HG03139 (cell line): ENCODE measurements around the gene SNRPD3.

Experiments used
- ATAC-seq: cut with Tn5 transposase; IDR thresholded peaks from one replicate; pipeline ENCODE4 v1.9.1; 2021; ENCODE audit not compliant: unreplicated experiment

SNRPD3 gene

DNA sequence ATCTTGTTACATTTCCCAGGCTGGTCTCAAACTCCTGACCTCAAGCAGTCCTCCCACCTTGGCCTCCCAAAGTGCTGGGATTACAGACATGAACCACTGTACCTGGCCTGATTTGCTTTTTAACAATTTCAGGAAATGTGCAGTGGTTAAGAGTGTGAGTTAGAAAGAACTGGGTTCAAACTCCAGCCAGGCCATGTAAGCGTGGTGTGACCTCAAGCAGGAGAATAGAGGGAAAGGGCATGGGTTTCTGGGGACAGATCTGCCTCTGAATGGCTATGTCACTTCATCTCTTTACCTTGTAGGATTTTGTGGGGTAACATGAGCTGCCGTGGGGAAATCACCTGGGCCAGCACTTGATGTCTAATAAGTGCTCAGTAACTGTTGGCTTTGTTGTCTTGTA is 9.3 kb downstream of the SNRPD3 start:
- ATAC-seq: no peak

DNA sequence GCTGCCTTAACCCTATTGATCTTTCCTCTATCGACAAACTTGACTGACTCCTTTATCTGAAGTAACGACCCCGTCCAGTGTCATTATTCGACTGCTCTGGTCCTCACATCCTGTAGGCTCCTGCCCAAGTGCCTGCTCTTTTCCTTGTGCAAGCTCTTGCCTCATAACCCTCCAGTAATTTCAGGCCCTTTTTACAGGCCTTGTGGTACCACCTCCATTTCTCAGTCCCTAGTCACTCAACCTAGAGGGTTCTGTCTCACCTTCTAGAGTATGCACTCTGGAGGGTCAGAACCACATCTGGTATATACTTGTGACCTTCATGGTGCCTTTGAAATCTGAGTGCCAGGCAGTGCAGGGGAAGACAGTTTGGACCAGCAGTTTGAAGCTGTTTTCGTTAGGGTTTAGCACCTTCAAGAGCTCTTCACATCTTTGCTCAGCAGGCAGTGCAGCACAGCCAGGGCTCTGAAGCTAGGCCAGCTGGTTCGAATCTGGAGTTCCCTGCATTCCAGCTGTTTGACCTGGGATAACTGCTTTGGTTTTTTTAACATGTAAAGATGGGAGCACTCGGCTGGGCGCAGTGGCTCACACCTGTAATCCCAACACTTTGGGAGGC is 11.2 kb downstream of the SNRPD3 start:
- no peak for ATAC-seq

DNA sequence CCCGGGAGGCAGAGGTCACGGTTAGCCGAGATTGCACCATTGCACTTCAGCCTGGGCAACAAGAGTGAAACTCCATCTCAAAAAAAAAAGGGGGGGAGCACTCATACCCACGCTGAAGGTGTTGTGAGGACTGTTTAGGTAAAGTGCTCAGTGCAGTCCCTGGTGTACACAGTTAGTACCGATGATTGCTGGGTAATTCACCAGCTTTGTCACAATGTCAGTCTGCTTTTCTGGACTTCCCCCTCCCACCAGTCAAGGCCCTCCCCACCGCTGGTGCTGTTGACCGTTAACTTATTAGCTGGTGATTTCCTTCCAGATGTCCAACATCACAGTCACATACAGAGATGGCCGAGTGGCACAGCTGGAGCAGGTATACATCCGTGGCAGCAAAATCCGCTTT is 11.9 kb downstream of the SNRPD3 start:
- ATAC-seq: no peak

DNA sequence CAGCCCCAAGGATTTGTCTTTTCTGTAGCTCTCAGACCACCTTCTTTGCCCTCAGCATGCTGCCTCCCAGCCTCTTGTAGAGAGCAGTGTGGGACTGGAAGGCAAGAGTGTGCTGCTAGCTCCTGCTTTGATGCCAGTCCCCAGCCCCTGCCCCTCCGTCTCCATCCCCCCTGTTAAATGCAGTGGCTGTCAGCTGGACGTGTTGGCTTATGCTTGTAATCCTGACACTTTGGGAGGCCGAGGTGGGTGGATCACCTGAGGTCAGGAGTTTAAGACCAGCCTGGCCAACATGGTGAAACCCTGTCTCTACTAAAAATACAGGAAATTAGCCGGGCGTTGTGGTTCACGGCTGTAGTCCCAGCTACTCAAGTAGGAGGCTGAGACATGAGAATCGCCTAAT is 15.5 kb downstream of the SNRPD3 start:
- no peak for ATAC-seq

DNA sequence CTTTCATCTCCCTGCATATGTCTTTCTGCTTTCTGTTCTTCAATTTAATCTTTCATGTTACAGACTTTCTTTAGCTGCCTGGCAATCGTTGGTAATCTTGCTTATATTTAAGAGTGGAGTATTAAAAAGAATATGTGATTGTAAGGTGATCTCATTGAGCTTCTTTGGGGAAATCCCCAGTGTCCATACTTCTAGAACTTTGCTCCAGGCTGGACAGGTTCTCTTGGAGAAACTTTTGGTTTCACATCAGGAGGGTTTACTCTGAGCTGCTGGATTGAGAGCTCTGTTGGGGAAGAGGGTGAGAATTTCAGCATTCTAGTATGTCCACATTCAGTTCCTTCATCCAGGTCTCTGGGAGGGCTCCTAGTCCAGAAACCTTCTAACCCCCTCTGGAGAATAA is 21.0 kb downstream of the SNRPD3 start:
- ATAC-seq: no peak

DNA sequence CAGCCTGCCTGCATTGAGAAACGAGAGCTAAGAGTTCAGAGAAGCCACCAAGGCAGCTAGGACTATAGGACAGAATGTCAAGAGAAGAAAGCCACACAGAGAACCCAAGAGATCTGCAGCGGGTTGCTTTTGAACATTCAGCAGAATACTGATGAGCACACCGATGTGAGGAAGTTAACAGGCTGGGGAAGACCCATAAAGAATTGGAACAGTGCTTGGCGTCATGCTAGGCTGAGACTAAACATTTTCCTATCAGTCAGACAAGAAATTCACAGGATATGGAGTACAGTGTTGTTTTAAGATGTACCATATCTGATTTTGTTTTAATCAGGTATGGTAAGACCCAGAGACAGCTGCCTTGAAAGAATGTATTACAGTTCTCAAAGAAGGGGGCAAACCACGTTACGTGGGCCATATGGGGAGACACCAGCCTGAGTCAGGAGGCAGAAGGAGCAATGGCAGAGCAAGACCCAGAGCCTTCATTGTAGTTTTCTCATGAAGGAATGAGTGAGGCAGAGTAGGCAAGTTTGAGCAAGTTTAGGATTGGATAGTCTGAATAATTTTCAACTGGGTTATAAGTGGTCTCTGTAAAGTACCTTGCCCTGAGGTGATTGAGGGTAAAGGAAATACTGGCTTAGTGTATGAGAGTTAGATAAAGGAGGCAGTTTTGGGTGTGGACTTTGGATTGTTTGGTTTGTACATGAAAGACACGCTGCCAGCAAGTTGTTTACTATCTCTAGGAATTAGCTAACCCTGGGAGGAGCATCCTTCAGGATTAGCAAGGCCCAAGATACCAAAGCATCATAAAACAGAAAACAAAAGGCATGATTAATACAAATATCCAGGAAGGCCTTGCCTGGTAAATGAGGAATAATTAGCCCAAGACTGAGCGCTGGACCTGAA is 22.8 kb downstream of the SNRPD3 start:
- ATAC-seq: no peak

DNA sequence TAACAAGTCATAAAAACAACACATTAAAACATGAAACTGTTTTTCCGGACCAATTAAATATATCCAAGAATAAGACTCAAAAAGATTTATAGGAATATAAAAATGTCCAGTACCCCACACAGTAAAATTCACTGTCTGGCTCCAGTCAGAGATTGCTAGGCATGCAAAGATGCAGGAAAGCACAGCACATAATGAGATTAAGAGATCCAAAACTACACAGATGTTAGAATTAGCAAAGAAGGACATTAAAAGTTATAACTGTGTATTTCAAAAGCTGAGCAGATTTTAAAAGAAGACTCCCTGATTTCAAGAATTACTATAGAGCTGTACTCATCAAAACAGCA is 23.4 kb downstream of the SNRPD3 start:
- no peak for ATAC-seq

DNA sequence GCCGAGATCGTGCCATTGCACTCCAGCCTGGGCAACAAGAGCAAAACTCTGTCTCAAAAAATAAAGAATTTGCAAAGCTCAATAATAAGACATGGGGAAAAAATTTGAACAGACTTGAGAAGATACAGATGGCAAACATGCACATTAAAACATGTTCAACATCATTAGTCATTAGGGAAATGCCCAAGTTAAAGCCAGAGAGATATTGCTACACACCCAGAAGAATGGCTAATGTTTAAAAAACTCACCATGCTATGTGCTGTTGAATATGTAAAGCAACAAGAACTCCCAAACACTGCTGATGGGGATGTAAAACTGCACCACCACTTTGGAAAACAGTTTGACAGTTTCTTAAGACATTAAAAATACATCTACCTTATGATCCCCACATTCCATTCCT is 24.5 kb downstream of the SNRPD3 start:
- ATAC-seq: no peak

DNA sequence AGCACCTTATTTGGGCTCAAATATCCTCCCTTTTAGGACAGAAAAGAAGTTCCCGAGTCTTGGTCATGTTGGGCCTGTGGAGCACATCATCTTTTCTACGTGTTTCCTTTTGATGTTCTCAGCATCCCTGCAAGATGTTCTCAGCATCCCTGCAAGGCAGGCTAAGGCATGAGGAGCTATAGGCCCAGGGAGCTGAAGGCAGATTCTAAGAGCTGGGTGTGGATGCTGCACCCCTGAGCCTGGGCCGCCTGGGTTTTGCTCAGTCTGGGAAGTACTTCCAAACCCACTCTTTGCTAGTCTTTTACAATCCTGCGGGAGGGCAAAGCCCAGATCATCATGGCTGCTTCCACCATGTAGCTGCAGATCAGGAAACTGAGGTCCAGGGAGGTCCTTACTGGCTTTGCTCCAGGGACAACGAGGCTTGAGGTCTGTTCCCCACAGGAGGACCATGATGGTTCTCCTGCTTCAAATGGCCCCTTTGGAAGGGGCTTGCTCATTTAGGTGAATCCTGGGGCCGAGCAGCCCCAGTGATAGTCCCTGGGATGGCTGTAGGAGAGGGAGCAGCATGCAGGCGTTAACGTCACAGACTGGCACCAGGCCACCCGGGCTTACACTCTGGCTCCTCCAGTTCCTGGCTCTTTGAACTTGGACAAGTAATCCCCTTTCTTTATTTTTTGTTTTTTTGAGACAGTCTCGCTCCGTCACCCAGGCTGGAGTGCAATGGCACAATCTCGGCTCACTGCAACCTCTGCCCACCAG is 26.4 kb downstream of the SNRPD3 start:
- ATAC-seq: no peak

DNA sequence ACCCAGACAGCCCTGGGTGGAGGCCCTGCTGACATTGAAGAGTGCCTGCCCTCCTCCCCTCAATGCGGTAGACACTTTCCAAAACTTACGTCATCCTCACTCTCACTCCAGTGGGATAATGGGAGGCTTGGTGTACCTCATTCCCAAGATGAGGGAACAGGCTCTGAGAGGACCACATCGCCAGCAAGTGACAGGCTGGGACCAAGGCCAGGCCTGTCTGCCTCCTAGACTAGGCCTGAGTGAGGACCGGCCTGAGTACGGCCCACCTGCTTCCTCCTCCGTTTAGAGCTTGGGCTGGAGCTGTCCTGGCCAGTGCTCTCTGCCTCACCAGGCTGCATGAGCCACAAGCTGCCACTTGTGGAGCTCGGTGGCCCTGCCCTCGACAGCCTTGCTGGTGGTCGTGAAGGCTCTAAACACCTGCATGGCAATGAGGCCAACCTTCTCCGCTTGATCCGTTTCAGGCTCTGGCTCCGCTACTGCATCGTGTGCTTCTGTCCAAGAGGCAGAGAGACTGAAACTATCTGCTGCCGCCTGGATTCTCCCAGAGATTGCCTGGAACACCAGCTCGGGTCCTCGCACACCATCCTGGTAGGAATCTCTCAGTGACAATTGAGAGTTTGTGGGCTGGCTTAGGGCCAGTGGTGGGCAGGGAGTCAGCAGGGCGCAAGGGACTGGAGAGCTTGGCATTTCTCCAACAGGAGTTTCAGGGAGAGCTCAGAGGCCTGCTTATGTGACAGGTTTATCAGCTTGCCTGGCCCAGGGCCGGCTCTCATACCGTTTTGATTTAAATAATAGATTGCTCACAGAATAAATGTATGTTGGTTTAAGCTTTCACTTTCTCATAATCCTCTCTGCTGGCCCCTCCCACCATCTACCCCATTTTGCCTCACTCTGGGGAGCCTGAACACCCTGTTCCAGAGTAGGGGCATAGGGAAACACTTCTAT is 27.7 kb downstream of the SNRPD3 start:
- ATAC-seq: no peak

DNA sequence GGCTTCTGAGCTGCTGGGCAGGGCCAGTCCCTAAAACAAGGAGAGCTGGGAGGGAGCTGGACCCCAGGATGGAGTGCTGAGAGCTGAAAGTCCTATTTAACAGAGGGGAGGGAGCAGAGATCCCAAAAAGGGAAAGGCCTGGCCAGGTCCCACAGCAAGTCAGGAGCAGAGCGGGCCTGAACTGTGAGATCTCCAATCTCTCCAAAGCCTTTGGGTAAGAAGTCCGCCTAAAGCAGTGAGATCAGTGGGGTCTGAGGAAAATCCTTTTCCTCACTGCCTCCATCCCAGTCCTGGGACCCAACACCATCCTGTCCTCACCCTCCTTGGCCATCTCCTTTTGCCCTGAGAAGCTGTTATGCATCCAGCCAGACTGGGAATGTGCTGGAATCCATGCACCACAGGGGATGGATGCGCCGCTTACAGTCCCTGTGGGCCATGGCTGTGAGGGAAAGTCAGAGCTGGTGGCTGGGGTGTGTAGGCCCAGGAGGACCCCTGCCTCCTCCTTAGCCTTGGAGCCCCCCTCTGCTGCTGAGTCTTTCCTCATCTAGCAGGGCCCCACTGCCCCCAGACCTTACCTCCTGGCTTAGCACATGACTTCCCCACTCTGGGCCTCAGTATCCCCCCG is 28.5 kb downstream of the SNRPD3 start:
- no peak for ATAC-seq

DNA sequence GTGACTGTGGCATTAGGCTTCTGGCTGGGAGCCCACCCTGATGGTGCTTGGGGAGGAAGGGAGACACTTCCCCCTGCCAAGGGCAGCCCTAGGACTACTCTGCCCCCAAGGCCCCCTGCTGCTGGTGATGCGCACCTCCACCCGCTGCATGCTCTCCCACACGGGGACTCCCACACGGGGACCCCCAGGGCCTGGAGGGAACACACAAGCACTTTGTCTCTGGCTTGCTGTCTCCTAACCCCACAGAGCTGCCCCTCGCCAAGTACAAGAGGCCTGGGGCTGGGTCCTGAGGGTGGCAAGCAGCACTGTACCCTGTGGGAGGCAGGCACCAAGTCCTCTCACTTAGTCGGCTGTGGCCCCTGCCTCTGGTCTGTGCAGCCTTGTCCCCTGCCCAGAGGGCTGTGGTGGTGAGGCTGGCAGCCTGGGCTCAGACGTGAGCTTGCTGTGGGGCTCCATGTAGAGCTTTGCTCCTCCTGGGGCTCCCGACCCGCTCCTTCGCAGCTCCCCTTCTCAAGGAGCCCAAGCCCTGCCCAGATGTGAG is 29.1 kb downstream of the SNRPD3 start:
- ATAC-seq: no peak

DNA sequence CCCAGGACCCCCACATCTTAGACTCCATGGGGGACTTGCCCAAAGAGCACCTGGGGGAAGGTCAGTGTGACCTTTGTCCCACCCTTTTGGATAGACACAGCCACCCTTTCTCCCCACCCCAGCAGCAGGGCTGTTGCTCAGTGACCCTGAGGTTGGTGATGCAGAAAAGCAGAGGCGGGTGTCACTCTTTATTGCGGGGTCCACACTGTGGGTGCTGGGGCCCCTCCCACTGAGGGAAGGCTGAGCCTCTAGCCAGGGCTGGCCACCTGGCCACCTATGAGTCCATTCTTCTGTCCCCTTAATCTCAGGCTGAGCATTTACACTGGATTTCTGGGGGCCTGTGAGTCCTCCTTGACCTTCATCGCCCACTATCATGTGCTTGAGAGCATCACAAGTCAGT is 29.7 kb downstream of the SNRPD3 start:
- ATAC-seq: no peak

DNA sequence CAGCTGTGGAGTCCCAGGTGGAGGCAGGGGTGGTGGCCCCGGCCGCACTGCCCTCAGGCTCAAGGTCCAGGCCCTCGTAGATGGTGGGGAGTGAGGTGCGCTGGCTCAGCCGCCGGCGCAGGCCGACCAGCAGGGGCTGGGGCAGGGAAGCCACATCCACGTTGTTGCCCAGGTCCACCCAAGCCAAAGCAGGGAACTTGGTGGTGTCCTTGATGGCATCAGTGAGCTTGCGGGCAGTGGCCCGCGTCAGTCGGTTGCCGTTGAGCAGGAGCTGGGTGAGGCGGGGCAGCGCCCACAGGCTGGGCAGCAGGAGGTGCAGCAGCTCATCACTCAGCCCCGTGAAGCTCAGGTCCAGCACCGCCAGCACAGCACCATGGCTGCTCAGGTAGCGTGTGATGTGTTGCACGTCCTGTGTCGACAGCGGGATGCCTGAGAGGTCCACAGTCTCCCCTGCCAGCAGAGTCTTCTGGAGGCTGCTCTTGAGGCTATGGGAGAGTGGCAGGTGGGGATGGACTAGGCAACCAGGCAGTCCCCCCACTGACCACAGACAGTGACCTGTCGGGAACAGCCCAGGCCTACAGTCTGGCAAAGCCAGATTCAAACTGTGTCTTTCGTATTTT is 30.2 kb downstream of the SNRPD3 start:
- no peak for ATAC-seq

DNA sequence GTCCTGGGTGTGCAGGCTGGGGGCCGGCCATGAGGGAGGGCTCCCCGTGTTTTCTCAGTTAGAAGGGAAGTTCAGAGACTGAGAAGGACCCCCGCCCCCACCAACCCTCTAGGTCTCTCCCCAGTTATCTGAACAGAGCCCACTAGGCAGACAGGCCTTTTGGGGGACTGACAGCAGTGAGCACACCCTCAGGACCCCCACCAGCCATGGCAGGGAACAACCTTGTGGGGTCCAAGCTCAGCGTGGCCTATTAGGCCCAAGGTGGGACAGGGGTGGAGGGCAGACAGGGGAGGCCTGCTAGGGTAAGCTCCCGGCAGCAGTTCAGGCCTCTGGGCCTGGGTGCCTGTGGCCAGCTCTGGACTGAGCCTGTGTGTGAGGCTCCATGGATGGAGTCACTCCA is 31.5 kb downstream of the SNRPD3 start:
- ATAC-seq: no peak

DNA sequence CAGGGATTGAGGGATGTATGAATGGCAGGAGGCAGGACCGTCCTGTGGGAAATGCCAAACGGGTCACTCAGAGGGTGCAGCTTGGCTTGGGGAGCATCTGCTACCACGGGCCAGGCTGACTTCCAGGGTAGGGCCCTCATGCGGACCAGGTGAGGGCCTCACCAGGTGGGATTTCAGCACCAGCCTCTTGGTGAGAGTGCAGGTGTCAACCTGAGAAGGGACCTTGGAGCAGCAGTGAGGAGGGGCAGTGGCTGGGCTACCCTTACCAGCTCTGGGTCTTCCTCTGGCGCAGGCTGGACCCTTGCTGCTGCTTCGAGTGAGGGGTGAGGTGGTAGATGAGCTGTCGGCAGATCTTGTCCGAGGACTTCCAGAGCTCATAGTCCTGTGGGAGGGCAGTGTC is 32.1 kb downstream of the SNRPD3 start:
- ATAC-seq: no peak

DNA sequence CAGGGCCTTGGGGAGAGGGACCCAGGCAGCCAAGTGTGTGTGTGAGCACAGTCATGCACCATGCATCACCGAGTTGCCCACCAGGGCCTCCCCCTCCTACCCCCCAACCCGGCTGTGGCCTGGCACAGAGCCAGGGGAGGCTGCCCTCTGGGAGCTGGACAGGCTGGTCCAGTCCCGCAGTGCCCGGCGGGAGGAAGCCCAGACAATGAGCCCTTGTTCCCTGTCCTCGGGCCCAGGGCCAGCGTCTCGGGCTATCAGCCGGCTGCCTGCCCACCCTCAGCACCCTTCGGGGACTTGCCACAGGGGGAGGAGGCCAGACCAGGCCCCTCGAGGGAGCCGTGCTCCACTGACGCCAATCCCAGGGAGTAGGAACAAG is 32.6 kb downstream of the SNRPD3 start:
- no peak for ATAC-seq

DNA sequence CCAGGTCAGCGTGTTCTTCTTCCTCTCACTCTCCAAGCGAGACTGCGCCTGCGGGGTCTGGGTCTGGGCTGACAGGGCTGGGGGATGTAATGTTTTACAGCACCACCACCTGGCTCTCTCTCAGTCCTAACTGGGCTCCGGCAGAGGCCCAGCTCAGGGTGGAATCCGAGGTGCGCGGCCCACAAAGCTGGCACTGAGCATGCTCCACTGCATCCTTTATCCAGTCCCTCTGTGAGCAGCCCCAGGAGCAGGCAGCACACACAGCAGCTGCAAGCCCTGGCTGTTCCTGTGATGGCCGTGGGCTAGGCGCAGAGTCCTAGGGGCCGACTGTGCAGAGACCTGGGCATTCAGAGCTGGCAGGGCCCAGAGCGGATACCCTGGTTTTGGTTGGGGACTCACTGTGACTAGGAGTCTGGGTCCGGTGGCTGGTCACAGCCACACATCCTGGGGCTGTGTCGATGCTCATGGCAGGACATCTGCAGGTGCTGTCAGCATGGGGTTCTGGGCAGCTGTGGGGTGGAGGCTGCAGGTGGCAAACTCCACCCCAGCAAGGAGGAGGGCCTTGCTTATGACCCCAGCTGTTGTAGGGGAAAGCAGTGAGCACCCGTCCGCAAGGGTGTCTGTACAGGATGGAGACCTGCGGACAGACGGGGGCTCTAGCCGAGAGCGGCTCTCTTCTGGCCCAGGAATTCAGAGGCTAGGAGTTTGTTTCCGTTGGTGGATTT is 33.1 kb downstream of the SNRPD3 start:
- no peak for ATAC-seq

DNA sequence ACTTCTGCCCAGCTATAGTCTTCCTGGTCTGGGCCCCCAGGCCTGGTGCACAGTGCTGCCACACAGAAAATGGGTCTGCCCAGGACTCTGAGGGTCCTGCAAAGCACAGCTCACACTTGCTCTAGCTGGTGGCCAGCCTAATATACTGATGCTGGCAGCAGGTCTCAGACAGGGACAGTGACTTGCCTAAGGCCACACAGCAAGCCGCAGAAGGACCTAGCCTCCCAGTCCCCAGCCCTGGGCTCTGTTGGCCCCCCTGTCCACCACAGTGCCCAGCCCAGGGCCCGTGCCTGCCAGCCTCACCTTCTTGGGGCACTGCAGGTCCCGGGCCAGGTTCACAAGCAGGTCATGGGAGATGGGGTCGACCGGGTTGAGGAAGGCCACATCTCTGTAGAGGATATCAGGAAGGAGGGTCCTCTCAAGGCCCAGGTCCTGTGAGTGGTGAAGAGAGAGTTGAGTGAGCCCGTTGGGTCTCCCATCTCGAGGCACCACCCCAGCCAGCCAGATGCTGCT is 33.8 kb downstream of the SNRPD3 start:
- no peak for ATAC-seq
